Measurements from ENCODE around the gene RPIA.

RPIA gene

DNA sequence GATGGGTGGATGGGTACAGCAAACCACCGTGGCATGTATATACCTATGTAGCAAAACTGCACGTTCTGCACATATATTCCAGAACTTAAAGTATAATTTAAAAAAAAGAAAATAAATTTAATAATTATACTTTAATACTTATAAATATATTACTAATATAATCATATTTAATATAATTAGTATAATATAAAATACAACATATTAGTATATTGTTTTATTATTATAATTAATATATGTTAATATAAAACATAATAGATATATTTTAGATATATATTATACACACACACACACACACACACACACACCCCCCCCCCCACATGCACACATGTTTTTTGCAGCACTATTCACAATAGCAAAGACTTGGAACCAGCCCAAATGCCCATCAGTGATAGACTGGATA lies 29.8 kb downstream of the RPIA start:
- H3K27ac ChIP-seq (ENCODE audit: low read length): no peak overlapping the region
- H3K4me3 ChIP-seq (ENCODE audit: low read length): no peak overlapping the region
- no peak for DNase-seq
- no peaks in the 10 kb centered on the region for H3K4me1 ChIP-seq (ENCODE audit: low read length)
- H3F3A ChIP-seq (ENCODE audit: insufficient read depth, low read length): no peaks in the 10 kb centered on the region
- no peak overlapping the region for H3K4me2 ChIP-seq (ENCODE audit: low read depth, low read length)
- no peak overlapping the region for H3K9ac ChIP-seq (ENCODE audit: low read length)
- H3K9me3 ChIP-seq (replicated peaks; ENCODE audit: insufficient read depth, low read length): no peaks in the 10 kb centered on the region
- H3K9me2 ChIP-seq (replicated peaks; ENCODE audit: insufficient read depth, low read length): no peaks in the 10 kb centered on the region
- no peak overlapping the region for H2AFZ ChIP-seq (ENCODE audit: low read length)
- no peaks in the 10 kb centered on the region for H3K27me3 ChIP-seq (replicated peaks; ENCODE audit: insufficient read depth, low read length)
- peaks cover 16% of the 10 kb centered on the region; the same call in 1 of the 2 replicates for H3K79me2 ChIP-seq (ENCODE audit: low read length)
- H4K20me1 ChIP-seq (ENCODE audit: insufficient read depth, low read length): no peaks in the 10 kb centered on the region
- no peaks in the 10 kb centered on the region for H3K36me3 ChIP-seq (replicated peaks; ENCODE audit: insufficient read depth, low read length)
- TF ChIP-seq EZH2 (optimal IDR thresholded peaks at IDR 0.05; ENCODE audit: low read depth, low read length) (no peak), EZH2phosphoT487 (IDR thresholded peaks at IDR 0.05; ENCODE audit: low read length) (no peak)
- TF ChIP-seq, protein P1, sequence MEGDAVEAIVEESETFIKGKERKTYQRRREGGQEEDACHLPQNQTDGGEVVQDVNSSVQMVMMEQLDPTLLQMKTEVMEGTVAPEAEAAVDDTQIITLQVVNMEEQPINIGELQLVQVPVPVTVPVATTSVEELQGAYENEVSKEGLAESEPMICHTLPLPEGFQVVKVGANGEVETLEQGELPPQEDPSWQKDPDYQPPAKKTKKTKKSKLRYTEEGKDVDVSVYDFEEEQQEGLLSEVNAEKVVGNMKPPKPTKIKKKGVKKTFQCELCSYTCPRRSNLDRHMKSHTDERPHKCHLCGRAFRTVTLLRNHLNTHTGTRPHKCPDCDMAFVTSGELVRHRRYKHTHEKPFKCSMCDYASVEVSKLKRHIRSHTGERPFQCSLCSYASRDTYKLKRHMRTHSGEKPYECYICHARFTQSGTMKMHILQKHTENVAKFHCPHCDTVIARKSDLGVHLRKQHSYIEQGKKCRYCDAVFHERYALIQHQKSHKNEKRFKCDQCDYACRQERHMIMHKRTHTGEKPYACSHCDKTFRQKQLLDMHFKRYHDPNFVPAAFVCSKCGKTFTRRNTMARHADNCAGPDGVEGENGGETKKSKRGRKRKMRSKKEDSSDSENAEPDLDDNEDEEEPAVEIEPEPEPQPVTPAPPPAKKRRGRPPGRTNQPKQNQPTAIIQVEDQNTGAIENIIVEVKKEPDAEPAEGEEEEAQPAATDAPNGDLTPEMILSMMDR (IDR thresholded peaks at IDR 0.05; ENCODE audit: low read length): no peak

DNA sequence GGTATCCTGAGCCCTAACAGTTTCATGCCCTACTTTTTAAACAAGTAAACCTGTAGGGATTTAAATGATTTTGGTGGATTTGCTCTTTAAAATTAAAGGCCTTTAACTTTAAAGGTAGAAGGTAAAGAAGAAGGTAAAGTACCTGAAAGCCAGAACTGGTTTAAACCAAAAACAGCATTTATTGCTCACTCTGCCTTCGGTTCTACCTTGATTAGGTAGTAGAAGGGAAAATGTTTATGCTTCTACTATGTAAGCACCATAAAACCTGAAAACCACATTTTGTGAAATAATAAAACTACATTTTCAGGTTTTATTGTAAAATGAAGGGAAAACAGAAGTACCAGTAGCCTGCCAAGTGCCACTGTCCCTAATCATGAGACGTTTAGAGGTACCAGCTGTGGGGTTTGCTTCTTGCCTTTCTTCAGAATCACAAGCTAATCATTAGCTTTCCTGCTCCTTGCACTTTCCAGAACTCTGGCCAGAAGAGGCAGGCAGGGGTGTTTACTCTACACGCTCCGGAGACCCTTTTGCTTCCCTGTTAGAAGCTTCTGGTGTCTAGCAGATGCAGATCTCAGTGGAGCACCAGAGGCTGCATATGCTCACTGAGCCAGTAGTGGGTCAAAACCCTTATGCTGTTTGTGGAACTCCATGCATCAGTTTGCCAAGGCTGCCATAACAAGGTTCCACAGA lies 33.3 kb downstream of the RPIA start:
- Histone ChIP-seq H3K4me1 (ENCODE audit: low read length) (0 out of 2 replicates have a peak, but pooled peaks cover 4% of the 10 kb centered on the region), H2AFZ (ENCODE audit: low read length) (no peak overlapping the region), H3K9ac (ENCODE audit: low read length) (no peak overlapping the region), H3K9me2 (replicated peaks; ENCODE audit: insufficient read depth, low read length) (no peaks in the 10 kb centered on the region), H3K27me3 (replicated peaks; ENCODE audit: insufficient read depth, low read length) (no peaks in the 10 kb centered on the region), H3K36me3 (replicated peaks; ENCODE audit: insufficient read depth, low read length) (no peaks in the 10 kb centered on the region), H3F3A (ENCODE audit: insufficient read depth, low read length) (no peaks in the 10 kb centered on the region), H4K20me1 (ENCODE audit: insufficient read depth, low read length) (no peaks in the 10 kb centered on the region), H3K9me3 (replicated peaks; ENCODE audit: insufficient read depth, low read length) (no peaks in the 10 kb centered on the region), H3K79me2 (ENCODE audit: low read length) (peaks cover 25% of the 10 kb centered on the region), H3K4me3 (ENCODE audit: low read length) (no peak overlapping the region), H3K4me2 (ENCODE audit: low read depth, low read length) (no peak overlapping the region), H3K27ac (ENCODE audit: low read length) (no peak overlapping the region)
- no peak for DNase-seq
- TF ChIP-seq, protein P1 (IDR thresholded peaks at IDR 0.05; ENCODE audit: low read length): no peak
- no peak for TF ChIP-seq EZH2phosphoT487 (IDR thresholded peaks at IDR 0.05; ENCODE audit: low read length)
- TF ChIP-seq EZH2 (optimal IDR thresholded peaks at IDR 0.05; ENCODE audit: low read depth, low read length): no peak

DNA sequence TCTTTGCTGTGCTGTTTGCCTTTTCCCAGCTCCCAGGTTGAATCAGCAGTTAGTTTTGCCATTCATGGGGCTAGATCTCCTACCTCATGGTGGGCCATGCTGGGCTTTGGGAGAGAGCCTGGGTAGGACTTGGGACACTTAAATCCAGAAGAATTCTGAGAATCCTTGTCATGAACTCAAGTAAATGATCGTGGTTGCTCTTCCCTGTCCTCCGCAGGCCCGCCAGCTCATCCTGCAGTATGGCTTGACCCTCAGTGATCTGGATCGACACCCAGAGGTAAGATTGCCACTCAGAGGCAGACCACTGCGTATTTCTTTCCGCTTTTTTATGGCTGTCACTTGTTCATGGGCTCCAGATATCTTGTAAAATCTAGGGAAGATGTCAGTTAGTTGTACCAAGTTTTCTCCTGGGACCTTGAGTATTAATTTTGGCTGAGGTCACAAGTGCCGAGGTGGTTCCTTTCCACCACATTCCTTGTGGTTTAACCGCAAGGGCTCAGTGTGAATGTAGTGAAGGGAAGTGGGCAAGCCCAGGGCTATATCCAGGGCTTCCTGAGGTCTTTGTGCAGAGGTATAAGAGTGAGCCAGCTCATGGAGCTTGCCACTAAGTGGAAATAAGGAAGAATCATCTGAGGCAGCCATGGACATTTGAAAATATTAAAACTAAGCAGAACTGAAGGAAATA lies 37.7 kb downstream of the RPIA start:
- no peak for DNase-seq
- Histone ChIP-seq H3F3A (ENCODE audit: insufficient read depth, low read length) (no peaks in the 10 kb centered on the region), H2AFZ (ENCODE audit: low read length) (no peak overlapping the region), H3K4me3 (ENCODE audit: low read length) (no peak overlapping the region), H3K27me3 (replicated peaks; ENCODE audit: insufficient read depth, low read length) (no peaks in the 10 kb centered on the region), H3K36me3 (replicated peaks; ENCODE audit: insufficient read depth, low read length) (no peaks in the 10 kb centered on the region), H3K9me2 (replicated peaks; ENCODE audit: insufficient read depth, low read length) (no peaks in the 10 kb centered on the region), H3K9ac (ENCODE audit: low read length) (no peak overlapping the region), H4K20me1 (ENCODE audit: insufficient read depth, low read length) (no peaks in the 10 kb centered on the region), H3K4me2 (ENCODE audit: low read depth, low read length) (no peak overlapping the region), H3K27ac (ENCODE audit: low read length) (no peak overlapping the region), H3K4me1 (ENCODE audit: low read length) (0 out of 2 replicates have a peak, but pooled peaks cover 4% of the 10 kb centered on the region), H3K79me2 (ENCODE audit: low read length) (peaks cover 25% of the 10 kb centered on the region), H3K9me3 (replicated peaks; ENCODE audit: insufficient read depth, low read length) (no peaks in the 10 kb centered on the region)
- TF ChIP-seq, protein P1 (IDR thresholded peaks at IDR 0.05; ENCODE audit: low read length): no peak
- TF ChIP-seq EZH2phosphoT487 (IDR thresholded peaks at IDR 0.05; ENCODE audit: low read length) (no peak), EZH2 (optimal IDR thresholded peaks at IDR 0.05; ENCODE audit: low read depth, low read length) (no peak)

Data from MM.1S (cell line).